ENCODE data around the gene BHLHE23. TPM values are rescaled to one million over a fixed set of nuclear protein-coding genes. Genes with fewer than 3 reads are reported as not detected.

Gene BHLHE23
- total RNA-seq, 2 donors from 2014 or later, result 4.0 TPM; not detected in 1

GRCh38 chr20:62969939-62970306 is 36.8 kb downstream of the BHLHE23 start:
- Histone ChIP-seq H3K4me1 (replicated peaks) (no peaks in the 10 kb centered on the region), H3K9me3 (no peaks in the 10 kb centered on the region), H3K4me3 (no peak overlapping the region), H3K27me3 (replicated peaks; ENCODE audit: insufficient read depth) (peaks cover 20% of the 10 kb centered on the region), H3K36me3 (no peaks in the 10 kb centered on the region), H3K27ac (no peak overlapping the region)
- intact Hi-C loops (cut with DNase I), result no loop called here
- 82% methylated on average over 8 of the region's 8 CpGs for WGBS
- no peak for DNase-seq (ENCODE audit: low spot score)
- TF ChIP-seq POLR2A (IDR thresholded peaks at IDR 0.05), result no peak
- TF ChIP-seq, protein P1, sequence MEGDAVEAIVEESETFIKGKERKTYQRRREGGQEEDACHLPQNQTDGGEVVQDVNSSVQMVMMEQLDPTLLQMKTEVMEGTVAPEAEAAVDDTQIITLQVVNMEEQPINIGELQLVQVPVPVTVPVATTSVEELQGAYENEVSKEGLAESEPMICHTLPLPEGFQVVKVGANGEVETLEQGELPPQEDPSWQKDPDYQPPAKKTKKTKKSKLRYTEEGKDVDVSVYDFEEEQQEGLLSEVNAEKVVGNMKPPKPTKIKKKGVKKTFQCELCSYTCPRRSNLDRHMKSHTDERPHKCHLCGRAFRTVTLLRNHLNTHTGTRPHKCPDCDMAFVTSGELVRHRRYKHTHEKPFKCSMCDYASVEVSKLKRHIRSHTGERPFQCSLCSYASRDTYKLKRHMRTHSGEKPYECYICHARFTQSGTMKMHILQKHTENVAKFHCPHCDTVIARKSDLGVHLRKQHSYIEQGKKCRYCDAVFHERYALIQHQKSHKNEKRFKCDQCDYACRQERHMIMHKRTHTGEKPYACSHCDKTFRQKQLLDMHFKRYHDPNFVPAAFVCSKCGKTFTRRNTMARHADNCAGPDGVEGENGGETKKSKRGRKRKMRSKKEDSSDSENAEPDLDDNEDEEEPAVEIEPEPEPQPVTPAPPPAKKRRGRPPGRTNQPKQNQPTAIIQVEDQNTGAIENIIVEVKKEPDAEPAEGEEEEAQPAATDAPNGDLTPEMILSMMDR (IDR thresholded peaks at IDR 0.05), result no peak
- no peak for TF ChIP-seq POLR2AphosphoS5 (IDR thresholded peaks at IDR 0.05)

- WGBS, result 60% methylated on average over 16 of the region's 16 CpGs
These were observed 37.5 kb downstream of the BHLHE23 start for GRCh38 chr20:62969179-62969760.

DNA sequence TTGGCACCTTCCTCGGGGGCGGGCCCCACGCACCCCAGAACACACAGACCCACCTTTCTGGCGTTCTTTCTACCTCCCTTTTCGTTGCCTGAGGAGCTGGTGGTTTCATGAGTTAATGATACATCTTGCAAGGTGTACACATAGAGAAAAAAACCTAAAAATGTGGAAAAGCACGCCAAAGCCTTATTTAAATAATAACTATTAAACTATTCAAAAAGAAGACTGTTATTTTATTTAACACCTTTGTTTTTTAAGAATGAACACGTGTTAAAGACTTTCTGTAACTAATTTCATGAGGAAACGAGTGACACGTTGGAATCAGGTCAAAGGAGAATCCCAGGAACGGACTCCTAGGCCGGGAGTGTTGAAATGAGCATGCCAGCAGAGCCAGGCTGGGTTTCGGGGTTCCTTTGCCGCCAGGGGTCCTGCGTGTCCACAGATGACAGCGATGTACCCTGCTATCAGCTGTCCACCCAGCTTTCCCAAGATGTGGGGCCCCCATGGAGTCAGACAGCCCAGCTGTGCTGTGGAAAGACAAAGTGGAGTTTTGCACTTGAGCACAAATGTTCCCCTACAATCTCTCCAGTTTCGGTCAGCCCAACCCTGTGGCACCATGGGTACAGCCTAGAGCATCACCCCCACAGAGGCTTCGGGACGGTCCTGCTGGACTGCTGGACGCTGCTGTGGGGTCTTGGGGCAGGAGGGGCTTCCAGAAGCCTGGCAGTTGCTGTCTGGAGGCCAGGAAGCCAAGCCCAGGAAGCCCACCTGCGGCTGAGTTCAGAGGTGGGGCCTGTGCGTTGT is 38.2 kb downstream of the BHLHE23 start:
- Histone ChIP-seq H3K27me3 (replicated peaks; ENCODE audit: insufficient read depth) (peaks cover 14% of the 10 kb centered on the region), H3K9me3 (no peaks in the 10 kb centered on the region), H3K27ac (no peak overlapping the region), H3K36me3 (no peaks in the 10 kb centered on the region), H3K4me3 (no peak overlapping the region), H3K4me1 (replicated peaks) (no peaks in the 10 kb centered on the region)
- no peak for DNase-seq (ENCODE audit: low spot score)
- TF ChIP-seq POLR2AphosphoS5 (IDR thresholded peaks at IDR 0.05), result no peak
- TF ChIP-seq, protein P1 (IDR thresholded peaks at IDR 0.05), result no peak
- TF ChIP-seq POLR2A (IDR thresholded peaks at IDR 0.05), result no peak
- intact Hi-C loops (cut with DNase I), result no loop called here
- 85% methylated on average over 20 of the region's 21 CpGs for WGBS

More at GRCh38 chr20:62969179-62969760, 37.5 kb downstream of the BHLHE23 start:
- Histone ChIP-seq H3K36me3 (no peaks in the 10 kb centered on the region), H3K27ac (no peak overlapping the region), H3K27me3 (replicated peaks; ENCODE audit: insufficient read depth) (peaks cover 15% of the 10 kb centered on the region), H3K4me3 (no peak overlapping the region), H3K9me3 (no peaks in the 10 kb centered on the region), H3K4me1 (replicated peaks) (no peaks in the 10 kb centered on the region)
- no peak for TF ChIP-seq POLR2A (IDR thresholded peaks at IDR 0.05)
- TF ChIP-seq, protein P1 (IDR thresholded peaks at IDR 0.05), result no peak
- no peak for TF ChIP-seq POLR2AphosphoS5 (IDR thresholded peaks at IDR 0.05)
- intact Hi-C loops (cut with DNase I), result no loop called here
- DNase-seq (ENCODE audit: low spot score), result no peak

DNA sequence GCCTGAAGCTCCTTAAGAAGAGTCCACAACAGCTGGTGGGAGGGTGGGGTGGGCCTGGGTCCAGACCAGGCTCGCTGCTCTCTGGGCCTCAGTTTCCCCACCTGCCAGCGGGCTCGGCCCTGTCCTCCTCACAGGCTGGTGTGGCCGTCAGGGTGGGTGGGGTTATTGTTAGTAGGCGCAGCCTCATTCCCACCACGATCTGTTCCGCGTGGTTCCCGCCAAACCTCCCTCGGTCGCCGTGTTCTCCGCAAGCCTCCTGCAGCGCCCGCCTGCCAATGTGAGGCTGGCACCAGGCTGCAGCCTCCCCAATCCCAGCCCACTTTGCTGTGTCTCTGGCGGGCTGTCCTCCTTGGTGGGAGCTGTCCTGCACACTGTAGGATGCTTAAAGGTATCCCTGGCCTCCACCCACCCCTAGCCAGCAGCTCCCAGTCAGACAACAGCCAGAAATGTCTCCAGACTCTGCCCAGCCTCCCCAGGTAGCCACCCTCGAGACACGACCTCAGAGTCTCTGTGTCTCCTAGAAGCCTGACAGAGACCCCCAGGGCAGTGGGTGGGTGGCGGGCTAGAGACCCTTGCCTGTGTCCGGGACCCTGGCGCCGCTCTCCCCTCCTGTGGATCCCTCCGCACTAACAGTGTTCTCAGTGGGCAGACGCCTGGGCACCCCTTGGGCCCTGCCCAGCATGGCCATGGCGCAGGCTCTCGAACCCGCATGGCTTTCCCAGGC is 39.0 kb downstream of the BHLHE23 start:
- H3K4me3 ChIP-seq, result no peak overlapping the region
- TF ChIP-seq POLR2A (IDR thresholded peaks at IDR 0.05), result no peak
- no peak for TF ChIP-seq POLR2AphosphoS5 (IDR thresholded peaks at IDR 0.05)
- TF ChIP-seq, protein P1 (IDR thresholded peaks at IDR 0.05), result no peak
- no peak for DNase-seq (ENCODE audit: low spot score)
- H3K9me3 ChIP-seq, result no peaks in the 10 kb centered on the region
- intact Hi-C loops (cut with DNase I), result no loop called here
- peaks cover 7% of the 10 kb centered on the region for H3K27me3 ChIP-seq (replicated peaks; ENCODE audit: insufficient read depth)
- 95% methylated on average over 27 of the region's 27 CpGs for WGBS
- no peaks in the 10 kb centered on the region for H3K36me3 ChIP-seq
- H3K27ac ChIP-seq, result no peak overlapping the region
- no peaks in the 10 kb centered on the region for H3K4me1 ChIP-seq (replicated peaks)

Measured in prostate gland (tissue), 2 donors.